Osteocyte (in vitro differentiated cells): Measurements from ENCODE around the gene PTBP1. TPM values are rescaled to one million over a fixed set of nuclear protein-coding genes. Genes with fewer than 3 reads are reported as not detected.
"Not testable (repeated sequence)": the region's sequence is repeated elsewhere in the genome, so short reads cannot be mapped to it uniquely, and the experiment has no call there.

Experiments
- DNase-seq: peaks from one replicate; pipeline ENCODE4 v3.0.0; 2021; ENCODE audit warnings: mixed read lengths; ENCODE audit not compliant: unreplicated experiment; ENCODE audit errors: extremely low spot score
- H3K27ac Mint-ChIP-seq: one replicate; pipeline ENCODE4 v1.8.0; 2021; ENCODE audit warnings: mild to moderate bottlenecking, mixed read lengths; ENCODE audit not compliant: unreplicated experiment
- H3K27me3 Mint-ChIP-seq: one replicate; pipeline ENCODE4 v1.8.0; 2021; ENCODE audit warnings: mixed read lengths; ENCODE audit not compliant: unreplicated experiment
- H3K36me3 Mint-ChIP-seq: one replicate; pipeline ENCODE4 v1.8.0; 2021; ENCODE audit warnings: mixed read lengths; ENCODE audit not compliant: unreplicated experiment
- H3K4me1 Mint-ChIP-seq: one replicate; pipeline ENCODE4 v1.8.0; 2021; ENCODE audit warnings: mixed read lengths; ENCODE audit not compliant: unreplicated experiment
- H3K4me3 Mint-ChIP-seq: one replicate; pipeline ENCODE4 v1.8.0; 2021; ENCODE audit warnings: mild to moderate bottlenecking, moderate library complexity, mixed read lengths; ENCODE audit not compliant: unreplicated experiment
- H3K9me3 Mint-ChIP-seq: one replicate; pipeline ENCODE4 v1.8.0; 2021; ENCODE audit warnings: mixed read lengths; ENCODE audit not compliant: unreplicated experiment
- total RNA-seq: library from RNA; stranded (reverse); gene quantifications from 2 replicates; pipeline ENCODE4 v1.2.1, GENCODE V29; 2021
- TF ChIP-seq, protein P1 (sequence below): fragments of 200-600 bp; sonication (generic); IDR thresholded peaks from 2 replicates; pipeline ENCODE4 v1.5.0; 2021; ENCODE audit warnings: antibody characterized with exemption, mild to moderate bottlenecking, moderate library complexity

The PTBP1 gene
- total RNA-seq, 1 donor from 2014 or later, result 370 TPM

DNA sequence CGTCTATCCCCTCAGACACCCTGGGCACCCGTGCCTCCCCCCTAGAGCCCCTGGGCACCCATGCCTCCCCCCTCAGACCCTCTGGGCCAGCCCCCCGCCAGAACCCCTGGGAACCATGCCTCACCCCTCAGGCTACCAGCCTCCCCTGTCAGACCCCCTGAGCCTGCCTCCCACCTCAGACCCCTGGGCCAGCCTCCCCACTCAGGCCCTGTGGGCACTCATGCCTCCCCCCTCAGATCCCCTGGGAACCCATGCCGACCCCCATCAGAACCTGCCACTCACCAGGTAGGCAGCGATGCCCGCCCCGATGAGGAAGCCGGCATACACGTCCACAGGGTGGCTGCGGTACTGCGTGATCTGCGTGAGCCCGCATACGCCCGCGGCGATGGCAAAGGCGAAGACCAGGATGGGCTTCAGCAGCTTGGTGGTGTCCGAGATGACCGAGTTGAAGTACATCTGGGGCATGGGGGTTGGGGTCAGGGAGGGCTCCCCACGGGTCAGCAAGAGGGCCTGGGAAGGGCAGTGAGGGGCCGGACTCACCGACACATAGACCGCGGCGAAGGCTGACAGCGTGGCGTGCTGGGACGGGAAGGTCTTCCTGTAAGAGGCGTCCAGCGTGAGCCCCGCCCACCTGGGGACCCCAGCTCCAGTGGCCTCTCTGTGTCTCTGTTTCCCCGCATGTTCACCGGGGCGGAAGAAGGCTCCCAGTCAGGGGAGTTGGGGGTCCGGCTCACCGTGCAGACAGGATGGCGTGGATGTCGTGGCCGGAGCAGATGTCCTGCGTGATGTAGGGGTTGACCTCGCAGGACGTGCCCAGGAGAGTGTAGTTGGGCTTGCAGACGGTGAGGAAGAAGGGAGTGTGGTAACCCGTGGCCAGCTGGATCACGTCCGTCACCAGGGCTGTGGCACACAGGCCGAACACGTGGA is 17.2 kb downstream of the PTBP1 start:
- Mint-ChIP-seq H3K4me1 (no peaks in the 10 kb centered on the region), H3K27me3 (no peaks in the 10 kb centered on the region), H3K4me3 (no peak overlapping the region), H3K27ac (no peak overlapping the region), H3K9me3 (no peaks in the 10 kb centered on the region), H3K36me3 (peaks cover 15% of the 10 kb centered on the region)
- TF ChIP-seq, protein P1, sequence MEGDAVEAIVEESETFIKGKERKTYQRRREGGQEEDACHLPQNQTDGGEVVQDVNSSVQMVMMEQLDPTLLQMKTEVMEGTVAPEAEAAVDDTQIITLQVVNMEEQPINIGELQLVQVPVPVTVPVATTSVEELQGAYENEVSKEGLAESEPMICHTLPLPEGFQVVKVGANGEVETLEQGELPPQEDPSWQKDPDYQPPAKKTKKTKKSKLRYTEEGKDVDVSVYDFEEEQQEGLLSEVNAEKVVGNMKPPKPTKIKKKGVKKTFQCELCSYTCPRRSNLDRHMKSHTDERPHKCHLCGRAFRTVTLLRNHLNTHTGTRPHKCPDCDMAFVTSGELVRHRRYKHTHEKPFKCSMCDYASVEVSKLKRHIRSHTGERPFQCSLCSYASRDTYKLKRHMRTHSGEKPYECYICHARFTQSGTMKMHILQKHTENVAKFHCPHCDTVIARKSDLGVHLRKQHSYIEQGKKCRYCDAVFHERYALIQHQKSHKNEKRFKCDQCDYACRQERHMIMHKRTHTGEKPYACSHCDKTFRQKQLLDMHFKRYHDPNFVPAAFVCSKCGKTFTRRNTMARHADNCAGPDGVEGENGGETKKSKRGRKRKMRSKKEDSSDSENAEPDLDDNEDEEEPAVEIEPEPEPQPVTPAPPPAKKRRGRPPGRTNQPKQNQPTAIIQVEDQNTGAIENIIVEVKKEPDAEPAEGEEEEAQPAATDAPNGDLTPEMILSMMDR, result no peak
- DNase-seq, result no peak

DNA sequence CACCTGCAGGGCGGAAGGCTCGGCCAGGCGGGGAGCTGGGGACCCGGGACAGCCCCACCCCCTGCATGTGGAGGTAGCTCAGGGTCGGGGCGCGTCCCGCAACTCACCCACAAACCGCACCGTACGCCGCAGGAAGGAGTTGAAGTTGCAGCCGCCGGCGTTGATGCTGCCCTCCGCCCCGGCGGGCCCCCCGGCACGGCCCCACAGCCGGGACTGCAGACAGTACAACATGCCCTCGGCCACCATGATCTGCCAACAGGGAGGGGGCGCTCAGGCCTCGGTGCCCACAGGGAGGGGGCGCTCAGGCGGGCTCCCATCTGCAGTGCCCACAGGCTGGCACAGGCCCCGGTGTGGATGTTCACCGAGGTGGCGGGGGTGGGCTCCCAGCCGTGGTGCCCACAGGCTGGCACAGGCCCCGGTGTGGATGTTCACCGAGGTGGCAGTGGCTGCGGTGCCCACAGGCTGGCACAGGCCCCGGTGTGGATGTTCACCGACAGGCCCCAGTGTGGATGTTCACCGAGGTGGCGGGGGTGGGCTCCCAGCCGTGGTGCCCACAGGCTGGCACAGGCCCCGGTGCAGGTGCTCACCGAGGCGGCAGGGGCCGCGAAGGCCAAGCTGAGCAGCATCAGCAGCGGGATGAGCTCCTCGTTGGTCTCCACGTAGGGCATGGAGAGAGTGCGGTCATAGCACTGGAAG is 18.0 kb downstream of the PTBP1 start:
- TF ChIP-seq, protein P1, result no peak
- no peak for DNase-seq
- no peak overlapping the region for H3K27ac Mint-ChIP-seq

DNA sequence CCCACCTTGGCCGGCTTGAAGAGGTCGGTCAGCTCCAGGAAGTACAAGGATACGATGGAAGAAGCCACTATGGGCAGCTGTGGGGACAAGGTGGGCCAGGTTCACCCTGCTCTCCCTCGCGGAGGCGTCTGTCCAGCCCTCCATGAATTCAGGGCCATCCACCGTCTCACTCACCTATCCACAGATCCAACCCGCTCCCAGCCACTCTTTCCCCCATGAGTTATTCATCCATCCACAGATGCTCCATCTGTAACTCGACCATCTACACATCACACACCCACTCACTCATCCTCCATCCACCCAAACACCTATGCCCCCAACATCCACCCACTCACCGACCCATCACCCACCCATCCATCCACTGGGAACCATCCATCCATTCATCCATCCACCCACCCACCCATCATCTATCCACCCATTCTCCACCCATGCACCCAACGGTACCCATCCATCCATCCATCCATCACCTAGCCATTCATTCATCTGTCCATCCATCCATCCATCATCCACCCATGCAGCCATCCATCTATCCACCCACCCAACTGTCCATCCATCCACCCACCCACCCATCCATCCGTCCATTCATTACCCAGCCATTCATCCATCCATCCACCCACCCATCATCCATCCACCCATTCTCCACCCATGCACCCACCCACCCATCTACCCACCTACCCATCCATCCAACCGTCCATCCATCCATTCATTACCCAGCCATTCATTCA is 18.7 kb downstream of the PTBP1 start:
- peaks cover 12% of the 10 kb centered on the region for H3K36me3 Mint-ChIP-seq
- H3K27ac Mint-ChIP-seq, result no peak overlapping the region
- no peaks in the 10 kb centered on the region for H3K27me3 Mint-ChIP-seq
- H3K9me3 Mint-ChIP-seq, result no peaks in the 10 kb centered on the region
- no peak for DNase-seq
- H3K4me3 Mint-ChIP-seq, result no peak overlapping the region
- no peaks in the 10 kb centered on the region for H3K4me1 Mint-ChIP-seq
- TF ChIP-seq, protein P1, result no peak

More for the DNA sequence above, 18.0 kb downstream of the PTBP1 start:
- Mint-ChIP-seq H3K4me3 (no peak overlapping the region), H3K36me3 (peaks cover 15% of the 10 kb centered on the region), H3K27me3 (no peaks in the 10 kb centered on the region), H3K4me1 (no peaks in the 10 kb centered on the region), H3K9me3 (no peaks in the 10 kb centered on the region)

DNA sequence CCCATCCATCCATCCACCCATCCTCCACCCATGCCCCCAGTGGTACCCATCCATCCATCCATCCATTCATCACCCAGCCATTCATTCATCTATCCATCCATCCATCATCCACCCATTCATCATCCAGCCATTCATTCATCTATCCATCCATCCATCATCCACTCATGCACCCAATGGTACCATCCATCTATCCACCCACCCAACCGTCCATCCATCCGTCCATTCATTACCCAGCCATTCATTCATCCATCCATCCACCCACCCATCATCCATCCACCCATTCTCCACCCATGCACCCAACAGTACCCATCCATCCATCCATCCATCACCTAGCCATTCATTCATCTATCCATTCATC is 19.2 kb downstream of the PTBP1 start:
- no peak for DNase-seq
- TF ChIP-seq, protein P1, result no peak
- peaks cover 9% of the 10 kb centered on the region for H3K36me3 Mint-ChIP-seq
- no peaks in the 10 kb centered on the region for H3K4me1 Mint-ChIP-seq
- H3K27me3 Mint-ChIP-seq, result no peaks in the 10 kb centered on the region
- H3K4me3 Mint-ChIP-seq, result no peak overlapping the region
- H3K27ac Mint-ChIP-seq, result no peak overlapping the region
- no peaks in the 10 kb centered on the region for H3K9me3 Mint-ChIP-seq

DNA sequence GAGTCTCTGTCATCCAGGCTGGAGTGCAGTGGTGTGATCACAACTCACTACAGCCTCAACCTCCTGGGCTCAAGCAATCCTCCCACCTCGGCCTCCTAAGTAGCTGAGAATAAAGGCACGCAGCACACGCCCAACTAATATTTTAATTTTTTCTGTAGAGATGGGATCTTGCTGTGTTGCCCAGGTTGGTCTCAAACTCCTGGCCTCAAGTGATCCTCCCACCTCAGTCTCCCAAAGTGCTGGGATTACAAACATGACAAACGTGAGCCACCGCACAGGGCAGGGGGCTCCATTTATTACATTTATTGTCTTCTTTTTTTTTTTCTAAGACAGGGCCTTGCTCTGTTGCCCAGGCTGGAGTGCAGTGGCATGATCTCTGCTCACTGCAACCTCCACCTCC is 23.0 kb downstream of the PTBP1 start:
- not testable (repeated sequence) for H3K27ac Mint-ChIP-seq, H3K36me3 Mint-ChIP-seq, H3K9me3 Mint-ChIP-seq, H3K4me1 Mint-ChIP-seq, DNase-seq, H3K4me3 Mint-ChIP-seq, H3K27me3 Mint-ChIP-seq
